VCaP (cell line): Measurements from ENCODE around the gene MYMK.

Source experiments
- H3K27ac ChIP-seq: fragments of 450-650 bp; 2 replicates; pipeline ENCODE4 v1.5.1; 2017
- CTCF ChIP-seq: fragments of 450-650 bp; conservative IDR thresholded peaks from 2 replicates; pipeline ENCODE4 v1.5.1; 2017; ENCODE audit warnings: mild to moderate bottlenecking, moderate library complexity

The MYMK gene

DNA sequence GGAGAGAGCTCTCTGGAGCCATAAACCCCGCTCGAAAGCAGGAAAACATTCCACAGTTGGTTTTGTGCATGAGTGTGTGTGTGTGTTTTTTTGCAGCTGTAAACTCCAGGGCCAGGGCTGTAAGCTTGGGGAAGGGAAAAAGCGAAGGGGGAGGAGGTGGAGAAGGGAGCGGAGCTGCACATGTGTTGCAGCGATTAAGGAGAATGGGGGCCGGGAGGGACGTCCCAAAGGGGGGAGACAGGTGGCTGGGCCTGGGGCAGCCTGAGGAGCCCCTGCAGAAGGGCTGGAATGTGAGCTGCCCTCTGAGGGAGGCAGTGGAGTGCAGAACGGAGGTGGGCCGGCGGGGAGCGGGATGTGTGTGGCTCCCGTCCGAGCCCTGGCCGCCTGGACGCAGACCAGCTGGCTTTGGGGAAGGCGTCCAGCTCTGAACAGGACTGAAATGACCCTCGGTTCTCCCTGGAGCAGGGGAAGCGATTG is 2.7 kb upstream of the MYMK start:
- TF ChIP-seq CTCF, result no peak
- no peak overlapping the region for H3K27ac ChIP-seq

GRCh38 chr9:133526721-133527321 is 2.1 kb upstream of the MYMK start:
- TF ChIP-seq CTCF, result no peak
- no peak overlapping the region for H3K27ac ChIP-seq

DNA sequence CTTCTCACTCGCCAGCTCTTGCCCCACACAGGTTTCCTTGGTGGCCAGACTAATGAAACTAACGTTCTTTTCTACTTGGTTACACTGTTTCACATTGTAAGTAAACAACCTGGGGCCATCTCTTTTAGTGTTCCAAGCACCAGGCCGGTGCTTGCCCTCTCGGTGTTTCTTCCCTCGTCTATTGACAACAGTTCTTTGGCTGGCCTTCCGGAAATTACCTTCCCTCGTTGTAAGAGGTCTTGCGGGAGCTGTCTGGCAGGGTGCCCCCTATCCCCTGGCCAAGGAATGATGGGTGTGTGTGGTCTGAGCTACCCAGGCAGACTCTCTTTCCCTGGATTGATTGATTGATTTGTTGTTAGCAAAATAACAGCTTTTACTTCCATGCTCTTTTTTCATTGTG is 918 bp upstream of the MYMK start:
- no peak overlapping the region for H3K27ac ChIP-seq
- no peak for TF ChIP-seq CTCF

GRCh38 chr9:133524146-133524545 is 613 bp downstream of the MYMK start:
- H3K27ac ChIP-seq, result no peak overlapping the region
- TF ChIP-seq CTCF, result no peak

DNA sequence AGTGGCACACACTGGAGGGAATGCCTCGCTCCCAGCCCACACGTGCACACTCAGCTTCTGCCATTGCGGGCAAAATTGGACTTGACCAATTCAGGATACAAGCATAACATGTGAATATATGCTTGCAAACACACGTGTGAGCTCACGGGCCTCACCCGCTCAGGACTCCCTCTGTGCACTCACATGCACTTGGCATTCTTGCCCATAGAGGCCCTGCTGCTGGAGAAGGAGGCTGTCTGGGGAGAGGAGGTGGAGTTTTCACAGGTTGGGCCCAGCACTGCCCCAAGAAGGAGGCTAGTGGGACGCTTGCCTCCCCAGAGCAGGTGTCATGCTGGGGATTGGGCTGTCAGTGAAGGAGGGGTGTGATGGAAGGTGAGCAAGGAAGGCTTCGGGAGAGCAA is 1.7 kb downstream of the MYMK start:
- TF ChIP-seq CTCF, result no peak

DNA sequence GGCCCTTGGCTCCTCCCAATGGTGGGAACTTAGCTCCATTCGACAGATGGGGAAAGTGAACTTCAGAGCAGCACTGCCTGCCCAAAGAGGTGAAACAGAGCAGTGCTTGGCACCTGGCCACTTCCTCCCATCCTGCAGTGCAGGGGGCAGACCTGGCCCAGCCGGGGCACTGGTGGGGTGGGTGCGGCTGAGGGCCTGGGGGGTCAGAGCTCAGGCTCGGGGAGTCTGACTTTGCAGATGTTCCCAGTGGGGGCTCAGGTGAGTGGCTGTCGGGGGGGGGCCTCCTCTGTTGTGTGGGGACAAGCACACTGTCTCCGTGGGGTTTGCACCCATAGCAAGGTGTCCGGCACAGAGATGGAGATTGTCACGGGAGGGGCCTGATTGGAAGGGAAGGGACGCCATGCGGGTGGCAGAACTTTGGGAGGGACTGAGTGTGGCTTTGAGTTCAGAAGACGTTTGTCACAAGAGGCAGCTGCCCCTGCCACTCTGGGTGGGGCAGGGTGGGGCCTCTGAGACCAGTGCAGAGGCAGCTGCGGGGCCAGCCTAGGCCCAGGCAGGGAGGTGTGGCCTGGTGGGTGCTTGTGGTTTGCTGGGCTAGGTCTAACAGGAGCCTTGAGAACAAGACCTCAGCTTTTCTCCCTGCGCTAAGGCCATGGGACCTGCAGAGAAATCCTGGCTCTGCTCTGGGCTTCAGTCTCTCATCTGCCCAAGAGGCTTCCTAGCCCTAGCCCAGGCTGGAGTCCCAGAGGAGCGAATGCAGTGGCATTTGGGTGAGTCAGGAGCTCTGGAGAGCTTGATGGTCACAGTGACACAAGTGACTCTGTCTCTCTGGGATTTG is 2.5 kb downstream of the MYMK start:
- H3K27ac ChIP-seq, result no peak overlapping the region
- no peak for TF ChIP-seq CTCF

More for the DNA sequence above, 1.7 kb downstream of the MYMK start:
- H3K27ac ChIP-seq, result no peak overlapping the region

- TF ChIP-seq CTCF, result no peak
- H3K27ac ChIP-seq, result no peak overlapping the region
These were observed 3.4 kb downstream of the MYMK start for GRCh38 chr9:133521122-133522072.
